RPMI7951 (cell line): ENCODE data around the gene CMTM4. TPM values are rescaled to one million over a fixed set of nuclear protein-coding genes. Genes with fewer than 3 reads are reported as not detected.
"Not testable (repeated sequence)": the region's sequence is repeated elsewhere in the genome, so short reads cannot be mapped to it uniquely, and the experiment has no call there.

Source experiments
- DNase-seq: peaks from one replicate; pipeline ENCODE4 v3.0.0-alpha.2; 2012; ENCODE audit warnings: low read depth
- total RNA-seq: library from RNA; depleted of rRNA; stranded (reverse); fragments of >200 nt; shearing (Covaris generic); gene quantifications from 2 replicates; pipeline ENCODE4 v1.2.3, GENCODE V29; 2014

The CMTM4 gene
- total RNA-seq, 1 experiment from 2014 or later: 20.5 TPM

DNA sequence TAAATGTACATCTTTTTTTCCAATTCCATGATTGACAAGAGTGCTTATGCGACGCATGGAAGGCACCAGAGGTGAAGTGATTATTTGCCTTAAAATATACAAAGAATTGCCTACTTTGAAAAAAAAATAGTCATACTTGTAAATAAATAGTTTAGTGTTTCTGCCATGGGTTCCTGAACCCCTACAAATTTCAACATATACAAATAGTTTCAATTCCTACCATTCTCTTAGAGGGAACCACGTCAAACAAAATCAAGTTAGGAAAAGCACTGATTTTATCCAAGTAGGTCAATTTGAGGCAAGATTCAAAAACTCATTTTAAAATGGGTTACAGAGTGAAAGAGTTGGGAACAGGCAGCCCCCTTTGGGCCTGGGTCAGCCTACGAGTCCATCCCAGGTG, 80.4 kb downstream of the CMTM4 start:
- no peak for DNase-seq

GRCh38 chr16:66614161-66614802, 82.3 kb downstream of the CMTM4 start:
- DNase-seq: no peak

GRCh38 chr16:66612422-66612821, 84.1 kb downstream of the CMTM4 start:
- no peak for DNase-seq

DNA sequence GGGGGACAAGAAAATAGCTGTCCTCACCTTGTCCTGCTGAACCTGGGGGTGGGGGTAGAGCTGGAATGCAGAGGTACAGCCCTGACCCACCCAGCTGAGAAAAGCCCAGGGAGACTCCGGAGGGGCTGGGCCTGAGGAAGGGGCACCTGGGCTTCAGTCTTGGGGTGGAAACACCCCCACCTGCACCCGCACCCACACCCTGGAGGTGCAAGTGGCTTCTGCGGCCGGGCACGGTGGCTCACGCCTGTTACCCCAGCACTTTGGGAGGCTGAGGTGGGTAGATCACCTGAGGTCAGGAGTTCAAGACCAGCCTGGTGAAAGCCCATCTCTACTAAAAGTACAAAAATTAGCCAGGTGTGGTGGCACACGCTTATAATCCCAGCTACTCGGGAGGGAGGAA, 84.6 kb downstream of the CMTM4 start:
- not testable (repeated sequence) for DNase-seq

- no peak for DNase-seq
Measured at GRCh38 chr16:66610111-66610820, 86.3 kb downstream of the CMTM4 start.

DNA sequence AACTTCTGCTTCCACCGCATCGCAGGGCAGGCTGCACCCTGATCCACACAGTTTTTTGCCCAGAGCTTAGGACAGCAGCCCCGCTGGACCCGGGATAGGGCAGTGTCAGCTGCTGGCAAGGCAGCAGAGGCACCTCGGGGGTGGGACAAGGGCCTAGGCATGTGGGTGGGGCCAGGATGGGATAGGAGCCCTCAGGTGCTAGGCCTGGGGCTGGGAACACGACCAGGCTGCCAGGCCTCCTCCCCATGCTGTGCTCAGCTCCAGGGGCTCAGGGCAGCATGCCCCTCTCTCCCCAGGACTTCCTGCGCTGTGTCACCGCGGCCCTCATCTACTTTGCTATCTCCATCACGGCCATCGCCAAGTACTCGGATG, 87.4 kb downstream of the CMTM4 start:
- no peak for DNase-seq

DNA sequence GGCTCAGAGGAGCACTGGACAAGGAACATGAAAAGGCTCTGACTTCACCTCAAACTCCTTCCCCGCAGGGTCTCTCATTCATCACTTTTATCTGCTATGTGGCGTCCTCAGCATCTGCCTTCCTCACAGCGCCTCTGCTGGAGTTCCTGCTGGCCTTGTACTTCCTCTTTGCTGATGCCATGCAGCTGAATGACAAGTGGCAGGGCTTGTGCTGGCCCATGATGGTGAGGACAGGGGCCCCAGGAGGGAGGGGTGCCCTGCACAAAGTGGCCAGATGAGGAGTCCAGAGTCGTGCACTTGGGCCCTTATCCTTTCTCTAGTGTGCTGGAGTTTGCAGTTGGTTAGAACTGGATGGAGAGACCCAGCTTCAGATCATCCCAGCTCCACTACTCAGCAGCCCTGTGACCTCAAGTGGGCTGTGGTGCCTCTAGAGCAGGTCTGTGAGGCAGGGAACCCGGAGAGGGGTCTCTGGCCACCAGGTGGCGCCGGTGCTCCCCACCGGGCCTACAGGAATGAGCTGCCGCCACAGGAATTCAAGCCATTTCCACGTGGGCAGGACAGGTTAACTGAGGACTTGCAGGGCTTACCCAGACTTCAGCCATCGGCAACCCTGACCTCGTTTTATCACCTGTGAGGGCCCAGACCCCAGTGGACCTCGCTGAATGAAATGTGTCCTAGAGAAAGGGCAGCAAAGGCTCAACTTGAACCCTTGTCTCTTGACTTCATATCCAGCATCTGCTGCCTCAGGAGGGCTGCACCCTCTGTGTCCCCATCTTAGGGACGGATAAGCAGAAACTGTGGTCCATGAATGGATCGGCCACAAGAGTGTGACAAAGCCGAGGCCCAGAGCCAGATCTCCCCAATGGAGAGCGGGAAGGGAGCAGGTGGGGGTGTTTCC, 88.1 kb downstream of the CMTM4 start:
- DNase-seq: peak; percentile 81

- no peak for DNase-seq
Measured at GRCh38 chr16:66605979-66606751, 90.4 kb downstream of the CMTM4 start.

DNA sequence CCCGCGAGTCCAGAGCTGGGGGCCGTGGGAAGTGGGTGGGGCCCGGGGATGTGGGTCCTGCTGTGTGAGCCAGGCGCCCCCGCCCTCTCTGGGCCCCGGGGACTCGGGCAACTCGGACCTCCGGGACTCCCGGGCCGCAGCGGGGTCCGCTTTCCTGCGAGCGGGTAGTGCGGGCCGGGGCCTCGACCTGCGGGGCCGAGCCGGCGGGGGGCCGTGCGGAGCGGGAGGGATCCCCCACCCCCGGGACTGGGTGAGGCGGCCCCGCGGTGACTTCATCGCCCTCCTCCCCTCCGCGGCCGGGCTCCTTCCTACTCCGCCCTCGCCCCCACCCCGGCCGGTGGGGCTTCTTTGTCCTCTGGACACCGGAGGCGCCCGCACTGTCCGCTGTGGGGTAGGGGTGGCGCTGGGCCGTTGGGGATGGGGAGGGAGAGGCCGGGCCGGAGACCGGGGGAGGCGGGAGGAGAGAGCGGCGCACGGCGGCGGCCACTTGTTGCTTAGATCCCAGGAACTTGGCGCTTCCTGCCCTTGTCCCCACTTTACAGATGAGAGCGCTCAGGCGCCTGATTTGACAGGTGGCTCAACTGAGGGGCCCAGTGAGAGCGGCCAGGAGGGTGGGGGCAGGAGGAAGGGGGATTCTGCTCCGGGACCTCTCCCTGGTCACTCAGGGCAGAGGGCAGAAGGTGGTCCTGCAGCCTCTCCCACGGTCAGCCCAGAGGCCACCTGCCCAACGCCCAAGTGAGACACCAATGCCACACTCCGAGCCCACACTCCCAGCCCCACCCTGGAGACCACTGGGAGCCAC, 91.2 kb downstream of the CMTM4 start:
- DNase-seq: peak; percentile 52

DNA sequence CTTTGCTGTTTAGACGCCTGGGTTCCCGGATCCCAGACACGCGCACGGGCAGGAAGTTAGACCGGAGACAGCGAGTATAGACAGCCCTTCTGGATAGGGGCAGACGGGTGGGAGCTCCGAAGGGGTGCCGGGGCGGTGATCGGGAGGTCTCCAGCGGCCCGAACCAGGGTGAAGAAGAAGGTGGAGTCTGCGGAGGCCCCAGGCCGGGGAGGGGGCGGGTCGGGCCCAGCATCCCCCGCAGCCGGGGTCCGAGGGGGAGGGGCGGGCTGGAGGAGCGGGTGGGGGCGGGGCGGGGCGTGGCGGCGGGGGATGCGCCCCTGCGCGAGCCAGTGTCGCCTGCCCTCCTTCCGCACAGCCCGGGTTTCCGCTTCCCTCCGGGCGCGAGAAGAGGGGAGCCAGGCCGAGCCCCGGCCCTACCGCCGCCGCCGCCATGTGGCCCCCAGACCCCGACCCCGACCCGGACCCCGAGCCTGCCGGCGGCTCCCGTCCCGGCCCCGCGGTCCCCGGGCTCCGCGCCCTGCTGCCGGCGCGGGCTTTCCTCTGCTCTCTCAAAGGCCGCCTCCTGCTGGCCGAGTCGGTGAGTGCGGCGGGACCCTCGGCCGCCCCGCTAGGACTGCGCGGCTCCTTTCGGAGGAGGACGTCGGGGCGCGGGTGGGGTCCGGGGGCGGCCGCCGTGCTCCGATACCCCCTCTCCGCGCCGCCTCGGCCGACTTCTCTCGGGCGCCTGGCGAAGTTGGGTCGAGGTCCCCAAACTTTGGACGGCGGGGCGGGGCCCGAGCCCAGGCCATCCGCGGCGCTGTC, 92.0 kb downstream of the CMTM4 start, which contains the start of gene CMTM3:
TSS of gene CMTM3 (plus strand) at position 329 of the 801 bp plus-strand sequence. CDS start at position 431, 102 bp downstream.
- DNase-seq: peak; percentile 63

GRCh38 chr16:66603537-66604375, 92.8 kb downstream of the CMTM4 start:
- DNase-seq: peak; percentile 81

- DNase-seq: no peak
Measured at GRCh38 chr16:66601471-66601870, 95.1 kb downstream of the CMTM4 start.

DNA sequence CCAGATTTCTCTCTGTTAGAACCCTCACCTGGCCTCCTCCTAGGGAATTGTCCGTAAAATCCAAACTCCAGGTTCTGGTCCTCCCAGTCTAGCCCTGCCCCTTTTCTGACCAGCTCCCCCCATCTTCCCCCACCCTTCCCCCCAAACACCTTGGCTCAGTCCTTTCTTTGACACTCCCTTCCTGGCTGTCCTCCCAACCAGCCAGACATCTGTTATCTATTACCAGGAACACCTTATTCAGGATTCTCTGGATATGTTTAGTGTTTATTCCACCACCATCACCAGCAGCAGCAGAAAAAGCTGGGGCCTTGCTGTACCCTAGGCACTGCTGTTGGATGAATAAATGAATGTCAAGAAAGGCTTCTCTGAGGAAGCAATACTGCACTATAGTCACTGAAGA, 96.1 kb downstream of the CMTM4 start:
- peak; percentile 28 for DNase-seq

DNA sequence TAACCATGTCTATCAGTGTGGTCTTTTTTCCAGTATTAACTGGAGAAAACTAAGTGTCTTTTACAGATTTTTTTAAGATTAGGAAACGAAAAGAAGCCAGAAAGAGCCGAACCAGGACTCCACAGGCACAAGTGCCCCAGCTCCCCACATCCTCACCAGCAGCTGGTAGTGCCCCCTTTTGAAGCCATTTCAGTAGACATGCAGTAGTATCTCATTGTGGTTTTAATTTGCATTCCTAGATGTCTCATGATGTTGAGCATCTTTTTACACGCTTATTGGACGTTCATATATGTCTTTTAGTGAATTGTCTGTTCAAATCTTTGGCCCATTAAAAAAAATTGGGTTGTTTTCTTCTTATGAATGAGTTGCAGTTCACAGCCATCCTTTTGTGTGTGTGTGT, 96.8 kb downstream of the CMTM4 start:
- no peak for DNase-seq

- DNase-seq: no peak
Measured at GRCh38 chr16:66598111-66598510, 98.4 kb downstream of the CMTM4 start.

DNA sequence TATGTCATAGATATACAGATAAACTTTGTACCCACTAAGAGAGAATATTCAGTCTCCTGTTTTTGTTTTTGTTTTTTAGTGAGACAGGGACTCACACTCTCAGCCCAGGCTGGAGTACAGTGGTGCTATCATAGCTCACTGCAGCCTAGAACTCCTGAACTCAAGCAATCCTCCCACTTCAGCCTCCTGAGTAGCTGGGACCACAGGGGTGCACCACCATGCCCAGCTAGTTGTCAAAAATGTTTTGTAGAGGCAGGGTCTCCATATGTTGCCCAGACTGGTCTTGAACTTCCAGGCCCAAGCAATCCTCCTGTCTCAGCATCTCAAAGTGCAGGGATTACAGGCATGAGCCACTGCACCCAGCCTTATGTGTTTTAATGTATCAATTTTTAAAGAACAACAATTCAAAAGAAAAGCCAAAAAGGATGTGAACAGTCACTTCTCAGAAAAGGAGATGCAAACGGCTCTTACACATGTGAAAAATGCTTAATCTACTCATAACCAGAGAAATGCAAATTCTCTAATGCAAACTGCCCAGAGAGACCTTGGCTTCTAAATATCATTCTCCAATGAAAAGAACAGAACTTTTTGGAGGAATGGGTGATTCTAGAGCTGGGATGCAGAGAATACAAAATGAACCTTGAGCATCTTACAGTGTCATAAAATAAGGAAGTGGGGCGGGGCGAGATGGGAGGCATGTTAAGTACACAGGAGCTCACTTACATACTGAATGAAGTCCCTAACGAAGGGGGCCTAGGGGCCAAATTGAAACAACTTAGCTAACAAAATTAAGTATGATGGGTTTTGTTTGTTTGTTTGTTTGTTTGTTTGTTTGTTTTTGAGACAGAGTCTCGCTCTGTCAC, 99.3 kb downstream of the CMTM4 start:
- DNase-seq: no peak

- not testable (repeated sequence) for DNase-seq
Measured at GRCh38 chr16:66596559-66596958, 100.0 kb downstream of the CMTM4 start.

- DNase-seq: no peak
Measured at GRCh38 chr16:66594739-66595138, 101.8 kb downstream of the CMTM4 start.
